ENCODE results near the gene TMEM266.

DNA sequence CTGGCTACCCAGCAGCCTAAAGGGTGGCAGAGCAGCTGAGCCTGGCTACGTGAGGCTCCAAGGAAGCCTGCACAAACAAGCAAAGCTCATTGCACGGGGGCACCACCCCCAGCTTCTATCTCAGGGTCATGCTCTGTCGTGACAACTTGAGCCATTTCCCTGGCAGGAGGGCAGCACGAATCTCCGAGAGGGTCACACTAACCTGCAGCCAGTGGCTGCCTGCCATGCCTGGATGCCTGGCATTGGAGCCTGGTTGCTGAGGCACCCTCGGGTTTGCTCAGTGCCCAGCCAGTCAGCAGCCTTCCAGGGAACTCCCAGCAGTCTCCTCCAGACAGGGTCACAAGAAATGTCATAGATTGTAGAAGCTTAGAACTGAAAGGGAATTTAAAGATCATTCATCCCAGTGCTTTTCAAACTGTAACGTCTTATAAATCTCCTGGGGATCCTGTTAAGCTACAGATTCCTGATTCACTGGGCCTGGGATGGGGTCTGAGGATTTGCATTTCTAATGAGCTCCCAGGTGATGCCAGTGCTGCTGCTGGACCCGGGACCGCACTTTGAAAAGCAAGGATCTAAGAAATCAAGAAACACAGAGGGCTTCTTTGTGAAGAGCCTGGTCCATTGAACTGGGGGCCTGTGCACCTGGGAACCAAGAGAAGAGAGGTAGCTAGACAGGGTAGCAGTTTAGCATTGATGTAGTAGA is 48.4 kb downstream of the TMEM266 start:
- TF ChIP-seq EZH2 (IDR thresholded peaks at IDR 0.05; ENCODE audit: borderline replicate concordance, low read length), result no peak
- TF ChIP-seq, protein P1, sequence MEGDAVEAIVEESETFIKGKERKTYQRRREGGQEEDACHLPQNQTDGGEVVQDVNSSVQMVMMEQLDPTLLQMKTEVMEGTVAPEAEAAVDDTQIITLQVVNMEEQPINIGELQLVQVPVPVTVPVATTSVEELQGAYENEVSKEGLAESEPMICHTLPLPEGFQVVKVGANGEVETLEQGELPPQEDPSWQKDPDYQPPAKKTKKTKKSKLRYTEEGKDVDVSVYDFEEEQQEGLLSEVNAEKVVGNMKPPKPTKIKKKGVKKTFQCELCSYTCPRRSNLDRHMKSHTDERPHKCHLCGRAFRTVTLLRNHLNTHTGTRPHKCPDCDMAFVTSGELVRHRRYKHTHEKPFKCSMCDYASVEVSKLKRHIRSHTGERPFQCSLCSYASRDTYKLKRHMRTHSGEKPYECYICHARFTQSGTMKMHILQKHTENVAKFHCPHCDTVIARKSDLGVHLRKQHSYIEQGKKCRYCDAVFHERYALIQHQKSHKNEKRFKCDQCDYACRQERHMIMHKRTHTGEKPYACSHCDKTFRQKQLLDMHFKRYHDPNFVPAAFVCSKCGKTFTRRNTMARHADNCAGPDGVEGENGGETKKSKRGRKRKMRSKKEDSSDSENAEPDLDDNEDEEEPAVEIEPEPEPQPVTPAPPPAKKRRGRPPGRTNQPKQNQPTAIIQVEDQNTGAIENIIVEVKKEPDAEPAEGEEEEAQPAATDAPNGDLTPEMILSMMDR (conservative IDR thresholded peaks at IDR 0.05 in 1 of 2, IDR thresholded peaks at IDR 0.05 in 1 of 2; ENCODE audit: extremely low read depth in 1 of 2, insufficient read depth in 1 of 2, low read depth in 1 of 2, low read length in 2 of 2), result no peak
